Stimulated activated CD8-positive, alpha-beta memory T cell treated with anti-CD3 and anti-CD28 coated beads, Interleukin-12 subunit alpha, Interleukin-12 subunit beta, amount 100 ng/mL, for 1 hour (primary cell): ENCODE results near the gene CBLC.

Source experiments
- DNase-seq: peaks from one replicate; pipeline ENCODE4 v3.0.0-alpha.2; 2020; ENCODE audit warnings: low read depth

The CBLC gene

GRCh38 chr19:44746946-44747738 lies 30.5 kb upstream of the CBLC start:
- DNase-seq: peak; percentile 88

- no peak for DNase-seq
These were observed 29.8 kb upstream of the CBLC start for GRCh38 chr19:44747739-44748425.

DNA sequence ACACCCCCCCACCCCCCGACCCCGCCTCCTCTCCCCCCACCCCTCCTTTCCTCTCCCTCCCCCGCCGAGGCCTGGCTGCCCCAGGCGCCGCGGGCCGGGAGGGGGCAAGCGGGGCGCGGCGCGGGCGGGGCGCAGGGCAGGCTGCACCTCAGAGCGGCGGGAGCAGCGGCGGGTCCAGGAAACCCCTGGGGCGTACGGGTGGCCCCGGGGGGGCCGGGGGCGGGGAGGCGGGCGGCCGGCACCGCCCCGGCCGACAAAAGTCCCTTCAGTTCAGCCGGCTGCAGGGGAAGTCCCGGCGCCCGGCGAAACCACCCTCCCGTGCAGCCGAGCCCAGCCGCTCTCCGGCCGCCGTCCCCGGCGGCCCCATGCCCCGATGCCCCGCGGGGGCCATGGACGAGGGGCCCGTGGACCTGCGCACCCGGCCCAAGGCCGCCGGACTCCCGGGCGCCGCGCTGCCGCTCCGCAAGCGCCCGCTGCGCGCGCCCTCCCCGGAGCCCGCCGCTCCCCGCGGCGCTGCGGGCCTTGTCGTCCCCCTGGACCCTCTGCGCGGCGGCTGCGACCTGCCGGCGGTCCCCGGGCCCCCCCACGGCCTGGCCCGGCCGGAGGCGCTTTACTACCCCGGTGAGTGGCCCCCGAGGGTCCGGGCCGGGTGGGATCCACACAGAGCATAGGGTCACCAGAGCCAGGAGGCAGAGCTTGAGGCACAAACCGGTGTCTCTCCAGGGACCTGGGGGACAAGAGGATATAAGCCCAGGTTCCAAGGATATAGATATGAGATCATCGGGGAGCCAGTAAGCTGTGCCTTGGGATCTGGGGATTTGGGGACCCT lies 29.1 kb upstream of the CBLC start, which contains the start of gene BCL3:
BCL3 (plus strand) TSS at position 283 of the 829 bp plus-strand sequence; CDS start at position 366, 83 bp downstream.
- DNase-seq: no peak

GRCh38 chr19:44749292-44749691 lies 28.4 kb upstream of the CBLC start:
- no peak for DNase-seq

- no peak for DNase-seq
These were observed 27.7 kb upstream of the CBLC start for GRCh38 chr19:44749994-44750393.

DNA sequence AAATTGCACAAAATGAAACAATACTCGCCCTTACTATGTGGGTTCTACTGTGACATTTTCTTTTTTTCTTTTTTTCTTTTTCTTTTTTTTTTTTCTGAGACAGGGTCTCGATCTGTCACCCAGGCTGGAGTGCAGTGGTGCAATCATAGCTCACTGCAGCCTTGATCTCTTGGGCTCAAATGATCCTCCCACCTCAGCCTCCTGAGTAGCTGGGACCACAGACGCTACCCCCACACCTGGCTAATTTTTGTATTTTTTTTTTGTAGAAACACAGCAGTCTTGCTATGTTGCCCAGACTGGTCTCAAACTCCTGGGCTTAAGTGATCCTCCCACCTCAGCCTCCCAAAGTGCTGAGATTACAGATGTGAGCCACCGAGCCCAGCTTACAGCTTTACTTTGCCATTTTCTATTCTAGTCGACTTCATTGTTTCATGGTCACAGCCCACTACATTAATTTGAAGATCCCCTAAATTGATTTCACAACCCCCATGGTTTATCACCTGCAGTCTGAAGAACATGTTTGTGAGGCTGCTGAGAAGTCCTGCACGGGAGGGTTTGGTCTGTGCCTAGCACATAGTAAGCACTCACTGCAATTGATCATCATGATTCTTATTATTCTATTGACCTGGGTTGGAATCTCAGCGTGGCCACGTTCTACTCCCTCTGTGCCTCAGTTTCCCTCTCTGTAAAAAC lies 25.4 kb upstream of the CBLC start:
- DNase-seq: no peak

GRCh38 chr19:44752816-44753625 lies 24.7 kb upstream of the CBLC start:
- peak; percentile 90 for DNase-seq

GRCh38 chr19:44753626-44753931 lies 24.1 kb upstream of the CBLC start:
- no peak for DNase-seq

- peak; percentile 47 for DNase-seq
These were observed 23.5 kb upstream of the CBLC start for GRCh38 chr19:44753932-44754749.

DNA sequence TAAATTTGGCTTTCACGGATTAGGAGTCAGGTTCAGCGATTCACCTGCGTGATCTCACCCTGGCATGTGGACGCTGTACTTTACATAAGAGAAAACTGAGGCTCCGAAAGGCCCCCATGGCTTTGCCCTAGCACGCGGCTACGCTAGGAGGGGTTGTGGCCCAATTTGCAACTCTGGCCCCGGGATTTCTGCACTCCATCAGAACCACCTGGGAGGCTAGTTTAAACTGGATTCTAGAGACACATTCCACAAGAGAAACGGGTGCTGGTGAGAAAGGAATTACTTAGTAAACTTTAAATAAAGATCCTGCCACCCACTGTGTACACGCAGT lies 23.0 kb upstream of the CBLC start:
- DNase-seq: no peak

DNA sequence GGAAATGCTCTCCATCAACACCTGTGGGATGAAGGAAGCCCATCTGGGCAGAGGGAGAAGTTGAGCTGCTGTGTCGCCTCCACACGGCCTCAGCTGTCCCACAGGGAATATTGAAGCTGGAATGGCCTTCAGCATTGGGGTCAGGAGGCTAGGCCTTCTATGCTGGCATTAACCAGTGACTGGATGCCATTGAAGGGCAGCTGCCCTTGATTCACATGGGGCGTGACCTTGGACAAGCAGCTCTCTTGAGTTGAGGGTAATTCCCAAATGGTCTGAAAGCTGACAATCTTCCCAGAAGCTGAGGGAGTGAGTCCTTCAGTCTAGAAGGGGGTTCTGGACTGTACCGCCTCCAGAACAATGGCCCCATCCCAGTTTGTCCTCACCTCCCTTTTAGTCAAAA lies 22.5 kb upstream of the CBLC start:
- DNase-seq: no peak

- DNase-seq: no peak
These were observed 21.6 kb upstream of the CBLC start for GRCh38 chr19:44756089-44756562.

GRCh38 chr19:44757057-44757734 lies 20.5 kb upstream of the CBLC start:
- DNase-seq: no peak

- no peak for DNase-seq
These were observed 19.8 kb upstream of the CBLC start for GRCh38 chr19:44757735-44758505.

- DNase-seq: no peak
These were observed 19.1 kb upstream of the CBLC start for GRCh38 chr19:44758596-44758995.

DNA sequence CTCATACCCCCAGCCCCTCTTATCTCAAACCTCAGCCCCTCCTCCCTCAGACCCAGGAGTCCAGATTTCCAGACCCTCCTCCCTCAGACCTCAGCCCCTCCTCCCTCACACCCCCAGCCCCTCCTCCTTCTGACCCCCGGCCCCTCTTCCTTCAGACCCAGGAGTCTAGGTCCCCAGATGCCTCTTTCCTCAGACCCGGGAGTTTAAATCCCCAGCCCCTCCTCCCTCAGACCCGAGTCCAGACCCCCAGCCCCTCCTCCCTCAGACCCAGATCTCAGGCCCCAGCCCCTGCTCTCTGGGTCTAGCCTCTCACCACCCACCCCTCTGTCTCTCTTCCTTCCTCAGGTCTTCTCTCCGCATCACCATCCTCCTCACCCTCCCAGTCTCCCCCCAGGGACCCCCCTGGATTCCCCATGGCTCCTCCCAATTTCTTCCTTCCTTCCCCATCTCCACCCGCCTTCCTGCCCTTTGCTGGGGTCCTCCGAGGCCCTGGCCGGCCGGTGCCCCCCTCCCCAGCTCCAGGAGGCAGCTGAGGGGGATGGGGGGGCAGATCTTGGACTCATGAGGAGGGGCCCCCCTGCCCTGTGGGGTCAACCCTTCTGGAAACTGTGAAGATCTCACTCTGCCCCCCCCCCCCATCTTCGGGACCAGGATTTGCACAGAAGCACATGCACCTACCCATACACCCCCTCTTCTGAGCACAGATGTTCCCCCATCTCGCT lies 18.4 kb upstream of the CBLC start:
- no peak for DNase-seq

- DNase-seq: no peak
These were observed 15.7 kb upstream of the CBLC start for GRCh38 chr19:44762038-44762437.
